GM18951 (cell line): ENCODE results near the gene RAP1B.

Experiments
- POLR2A ChIP-seq: IDR thresholded peaks from 4 replicates; pipeline ENCODE4 v1.6.1; 2011; ENCODE audit warnings: mild to moderate bottlenecking; ENCODE audit not compliant: insufficient read length, insufficient read depth; ENCODE audit errors: extremely low read depth
- in situ Hi-C: fragments of 300-500 bp; cut with MboI; formaldehyde crosslinking; loops from one replicate; pipeline ENCODE4 v1.12.0; 2022; ENCODE audit warnings: low sequenced_read_pairs, mixed read lengths, inconsistent platforms; ENCODE audit not compliant: unreplicated experiment

The RAP1B gene

GRCh38 chr12:68617160-68617926 lies 6.6 kb downstream of the RAP1B start:
- TF ChIP-seq POLR2A: no peak
- in situ Hi-C loops: no loop called here

DNA sequence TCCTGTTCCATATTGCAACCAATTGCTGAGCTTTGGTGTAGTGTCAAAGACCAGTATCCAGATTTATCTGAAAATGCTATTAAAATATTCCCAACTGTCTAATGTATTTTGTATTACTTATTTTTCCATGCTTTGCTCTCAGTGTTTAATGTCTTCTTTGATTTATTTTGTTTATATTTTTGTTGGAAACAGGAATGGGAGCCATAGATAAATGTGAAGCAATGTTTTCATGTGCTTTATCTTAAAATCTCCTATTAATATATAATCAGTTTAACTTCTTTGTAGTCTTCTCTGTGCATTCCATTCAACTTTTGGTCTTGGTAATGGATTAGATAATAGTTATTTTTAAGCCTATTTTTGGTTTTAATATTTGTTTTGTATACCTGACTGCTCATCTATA lies 8.8 kb downstream of the RAP1B start:
- in situ Hi-C loops: no loop called here
- no peak for TF ChIP-seq POLR2A

- TF ChIP-seq POLR2A: no peak
- in situ Hi-C loops: no loop called here
Observed at GRCh38 chr12:68620519-68621471, 10.1 kb downstream of the RAP1B start.

DNA sequence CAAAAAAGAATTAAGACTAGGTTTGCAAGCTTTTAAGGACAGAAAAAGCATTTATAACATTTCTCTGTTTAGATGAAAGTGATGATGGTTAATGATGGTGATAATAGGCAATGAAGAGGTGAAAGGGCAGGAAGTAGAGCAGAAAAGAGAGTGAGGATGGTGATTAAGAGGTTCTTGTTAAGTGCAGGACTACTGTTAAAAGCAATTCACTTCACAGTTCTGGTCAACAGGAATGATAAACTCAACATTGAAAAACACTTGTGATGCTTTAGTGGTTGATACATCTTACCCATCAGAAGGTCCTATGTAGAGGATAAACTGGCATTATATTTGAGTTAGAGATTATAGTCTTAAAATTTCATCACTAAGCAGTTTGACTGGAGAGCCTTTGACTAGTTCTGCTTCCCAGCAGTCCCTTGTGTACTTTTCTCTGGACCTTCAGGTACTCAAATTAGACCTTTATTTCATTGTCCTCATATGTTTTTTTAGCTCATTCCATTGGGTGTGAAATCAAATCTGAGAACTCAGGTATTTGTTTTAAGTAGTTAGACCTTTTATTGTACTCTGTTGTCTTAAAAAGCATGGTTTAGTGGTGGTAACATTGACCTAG lies 10.9 kb downstream of the RAP1B start:
- in situ Hi-C loops: no loop called here
- no peak for TF ChIP-seq POLR2A

DNA sequence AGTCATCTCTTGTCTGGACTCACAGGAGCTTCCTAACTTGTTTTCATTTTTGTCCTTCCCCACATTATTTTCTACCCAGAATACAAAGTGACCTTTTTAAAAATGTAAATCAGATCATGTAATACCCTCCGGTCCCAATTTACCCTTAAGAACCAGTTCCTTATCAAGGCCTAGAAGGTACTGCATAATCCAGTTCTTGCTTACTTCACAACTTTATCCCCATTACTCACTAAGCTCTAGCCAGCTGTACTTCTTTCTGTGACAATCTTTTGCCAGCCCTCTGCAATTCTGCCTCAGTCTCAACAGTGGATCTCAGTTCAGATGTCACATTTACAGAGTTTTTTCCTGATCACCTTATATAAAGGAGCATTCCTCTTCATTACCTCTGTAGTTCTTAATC lies 11.6 kb downstream of the RAP1B start:
- TF ChIP-seq POLR2A: no peak
- in situ Hi-C loops: no loop called here

GRCh38 chr12:68623059-68623458 lies 12.4 kb downstream of the RAP1B start:
- in situ Hi-C loops: no loop called here
- no peak for TF ChIP-seq POLR2A

- in situ Hi-C loops: no loop called here
Observed at GRCh38 chr12:68623984-68624383, 13.3 kb downstream of the RAP1B start.

DNA sequence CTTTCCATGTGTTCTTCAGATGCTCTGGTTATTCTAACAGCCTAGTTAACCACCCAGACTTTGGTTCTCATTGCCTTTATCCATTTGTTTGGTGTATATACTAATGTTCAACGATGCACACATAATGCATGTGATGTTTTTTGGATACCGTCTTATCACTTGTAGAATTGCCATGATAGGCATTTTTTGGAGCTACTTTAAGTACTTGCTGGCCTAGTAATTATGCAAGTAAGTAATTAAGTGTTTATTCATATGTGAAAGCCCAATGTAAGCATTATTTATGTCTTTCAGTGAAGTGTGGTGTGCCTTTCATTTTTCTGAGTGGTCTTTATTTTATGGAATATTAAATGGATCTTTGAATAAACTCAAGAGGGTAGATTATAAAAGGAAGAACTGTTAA lies 14.2 kb downstream of the RAP1B start:
- in situ Hi-C loops: no loop called here
- no peak for TF ChIP-seq POLR2A

More at GRCh38 chr12:68623984-68624383, 13.3 kb downstream of the RAP1B start:
- no peak for TF ChIP-seq POLR2A

GRCh38 chr12:68627673-68628319 lies 17.1 kb downstream of the RAP1B start:
- in situ Hi-C loops: no loop called here
- no peak for TF ChIP-seq POLR2A

GRCh38 chr12:68628698-68629097 lies 18.0 kb downstream of the RAP1B start:
- in situ Hi-C loops: no loop called here
- TF ChIP-seq POLR2A: no peak

DNA sequence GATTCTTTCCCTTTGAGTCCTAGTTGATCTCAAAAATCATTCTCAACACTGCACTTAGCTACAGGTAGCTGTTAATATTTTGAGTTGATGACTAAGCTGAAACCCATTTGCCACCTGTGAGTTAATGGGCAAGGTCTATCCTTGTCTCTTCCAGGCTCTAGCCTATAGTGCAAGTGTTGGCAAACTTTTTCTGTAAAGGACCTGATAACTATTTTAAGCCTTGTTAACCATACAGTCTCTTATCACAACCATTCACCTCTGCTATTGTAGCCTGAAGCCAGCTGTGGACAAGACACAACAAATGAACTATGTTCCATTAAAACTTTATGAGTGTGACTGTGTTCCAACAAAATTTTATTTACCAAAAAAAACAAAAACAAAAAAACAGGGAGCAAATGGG lies 19.4 kb downstream of the RAP1B start:
- in situ Hi-C loops: no loop called here
- TF ChIP-seq POLR2A: no peak

DNA sequence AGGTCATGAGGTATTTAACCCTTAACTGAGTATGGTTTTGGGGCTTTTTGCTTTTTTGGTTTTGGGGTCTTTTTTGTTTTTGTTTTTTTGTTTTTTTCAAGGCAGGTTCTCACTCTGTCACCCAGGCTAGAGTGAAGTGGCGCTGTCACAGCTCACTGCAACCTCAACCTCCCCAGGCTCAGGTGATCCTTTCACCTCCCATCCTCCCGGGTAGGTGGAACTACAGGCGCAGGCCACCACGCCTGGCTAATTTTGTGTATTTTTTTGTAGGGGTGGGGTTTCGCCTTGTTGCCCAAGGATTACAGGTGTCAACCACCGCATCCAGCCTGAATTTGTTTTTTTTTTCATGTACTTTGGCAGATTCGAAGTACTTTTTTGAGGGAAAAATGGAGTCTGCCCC lies 19.9 kb downstream of the RAP1B start:
- no peak for TF ChIP-seq POLR2A
- in situ Hi-C loops: no loop called here

DNA sequence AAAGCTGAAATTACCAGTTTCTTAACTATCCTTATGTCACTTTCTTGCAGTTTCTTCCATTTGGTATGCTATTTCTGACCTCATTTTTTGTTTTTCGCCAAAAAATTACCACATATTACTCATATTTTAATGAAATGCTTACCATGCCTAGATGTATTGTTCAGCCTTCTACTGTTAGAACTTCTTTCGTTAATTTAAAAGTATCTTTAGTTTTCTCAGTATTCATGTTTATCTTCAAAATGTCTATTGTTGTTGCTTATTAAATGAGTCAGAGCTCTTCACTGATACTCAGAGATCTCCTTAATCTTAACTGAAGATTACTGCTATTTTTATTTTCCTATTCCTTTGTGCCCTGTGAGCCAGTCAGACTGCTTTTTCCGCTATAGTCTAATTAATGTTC lies 20.5 kb downstream of the RAP1B start:
- in situ Hi-C loops: no loop called here
- TF ChIP-seq POLR2A: no peak
